HG02610 (cell line): ENCODE results near the gene DCDC2.
"Not testable (repeated sequence)": the region's sequence is repeated elsewhere in the genome, so short reads cannot be mapped to it uniquely, and the experiment has no call there.

Experiments used
- ATAC-seq: cut with Tn5 transposase; IDR thresholded peaks from one replicate; pipeline ENCODE4 v1.9.1; 2021; ENCODE audit warnings: mild to moderate bottlenecking, moderate library complexity; ENCODE audit not compliant: unreplicated experiment

Gene DCDC2

GRCh38 chr6:24228681-24229255 lies 129.1 kb downstream of the DCDC2 start:
- peak; percentile 78 for ATAC-seq

- no peak for ATAC-seq
Observed at GRCh38 chr6:24228123-24228522, 129.7 kb downstream of the DCDC2 start.

DNA sequence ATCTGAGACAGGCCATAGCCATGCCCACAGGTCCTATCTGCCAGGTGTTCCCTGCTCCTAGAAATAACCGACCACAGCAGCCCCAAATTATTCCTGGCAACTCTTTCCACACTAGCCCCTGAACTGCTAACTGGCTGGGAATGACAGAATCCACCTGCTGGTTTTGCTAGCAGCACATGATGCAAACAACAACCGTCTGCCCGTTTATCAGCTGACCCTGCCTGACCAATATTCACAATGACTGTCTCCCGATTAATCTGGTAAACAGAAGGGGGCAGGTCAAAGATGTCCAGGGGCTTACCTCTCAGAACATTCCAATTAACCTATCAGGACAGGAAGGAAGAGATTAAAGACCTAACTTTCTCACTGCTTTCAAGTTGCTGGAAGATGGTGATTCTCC lies 130.3 kb downstream of the DCDC2 start:
- no peak for ATAC-seq

- ATAC-seq = no peak
Observed at GRCh38 chr6:24226541-24226940, 131.3 kb downstream of the DCDC2 start.

DNA sequence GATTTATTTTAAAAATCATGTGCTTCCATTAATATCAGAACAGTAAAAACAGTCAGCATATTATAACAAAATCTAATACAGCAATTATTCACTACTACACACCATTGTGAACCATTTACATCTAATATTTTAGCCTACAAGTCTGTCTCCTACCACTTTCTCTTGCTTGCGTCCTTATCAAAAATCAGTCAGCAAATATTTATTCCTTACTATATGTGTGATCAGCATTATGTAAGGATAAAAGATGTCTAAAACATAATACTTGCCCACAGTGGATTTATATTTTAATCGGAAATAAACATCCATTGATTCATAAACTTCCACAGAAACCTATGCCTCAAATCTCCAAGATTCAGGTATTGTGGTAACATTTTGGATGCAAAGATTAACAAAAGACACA lies 132.0 kb downstream of the DCDC2 start:
- no peak for ATAC-seq

- ATAC-seq = no peak
Observed at GRCh38 chr6:24223115-24223919, 134.5 kb downstream of the DCDC2 start.

- no peak for ATAC-seq
Observed at GRCh38 chr6:24219670-24220069, 138.2 kb downstream of the DCDC2 start.

DNA sequence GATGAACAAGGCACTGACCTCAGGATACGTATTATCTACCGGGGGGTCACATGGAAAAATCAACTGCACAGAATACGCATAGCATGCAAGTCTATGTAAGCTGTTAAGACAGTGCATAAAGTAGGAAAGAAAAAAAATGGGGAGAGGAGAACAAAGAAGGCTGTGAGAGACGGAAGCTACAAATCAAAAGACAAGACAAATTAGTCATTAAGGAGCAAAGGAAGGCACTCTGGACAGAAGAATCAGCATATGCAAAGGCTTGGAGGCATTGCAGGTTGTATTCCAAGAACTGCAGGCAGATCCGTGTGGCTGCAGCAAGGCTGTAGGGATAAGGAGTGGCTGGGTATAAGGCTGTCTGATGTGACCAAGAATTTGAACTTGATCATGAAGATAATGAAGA lies 142.9 kb downstream of the DCDC2 start:
- ATAC-seq = no peak

DNA sequence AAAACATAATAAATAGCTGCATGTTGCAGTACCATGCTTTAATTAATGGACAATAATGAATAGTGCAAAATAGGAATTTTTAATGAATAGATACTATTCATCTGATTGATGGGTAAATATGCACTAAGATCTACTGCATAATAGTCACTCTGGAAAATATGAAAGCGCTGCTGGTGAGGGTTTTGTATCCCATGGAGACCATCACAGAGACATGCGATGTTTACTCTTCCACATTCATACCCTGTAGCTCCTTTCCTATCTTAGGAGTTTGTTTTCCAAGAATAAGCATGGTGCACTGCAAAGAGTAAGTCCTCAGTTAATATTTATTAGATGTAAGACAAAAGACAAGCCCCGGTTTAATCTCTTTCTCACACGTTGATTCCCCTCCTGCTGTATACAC lies 150.4 kb downstream of the DCDC2 start:
- no peak for ATAC-seq

DNA sequence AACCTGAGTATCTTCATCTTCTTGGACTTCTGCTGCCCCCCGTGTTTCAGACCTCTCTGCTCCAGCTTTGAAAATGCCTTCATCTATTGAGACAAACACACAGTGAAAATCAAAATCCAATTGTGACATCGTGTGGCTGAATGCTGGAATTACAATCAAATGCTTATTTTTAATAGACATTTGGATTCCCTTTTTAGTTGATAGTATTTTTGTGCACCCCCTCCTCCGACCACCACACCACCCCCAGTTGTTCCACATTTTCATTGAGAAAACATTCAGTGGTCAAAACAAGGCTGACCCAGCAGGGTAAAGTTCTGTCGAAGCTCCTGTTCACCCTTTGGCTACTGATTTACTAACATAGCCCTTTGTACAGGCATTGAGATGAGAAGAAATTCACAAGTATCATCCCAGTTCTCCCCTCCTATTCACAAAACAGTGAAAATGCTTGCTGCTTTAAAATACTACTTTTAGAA lies 152.8 kb downstream of the DCDC2 start:
- no peak for ATAC-seq

- ATAC-seq = not testable (repeated sequence)
Observed at GRCh38 chr6:24204113-24204512, 153.7 kb downstream of the DCDC2 start.

DNA sequence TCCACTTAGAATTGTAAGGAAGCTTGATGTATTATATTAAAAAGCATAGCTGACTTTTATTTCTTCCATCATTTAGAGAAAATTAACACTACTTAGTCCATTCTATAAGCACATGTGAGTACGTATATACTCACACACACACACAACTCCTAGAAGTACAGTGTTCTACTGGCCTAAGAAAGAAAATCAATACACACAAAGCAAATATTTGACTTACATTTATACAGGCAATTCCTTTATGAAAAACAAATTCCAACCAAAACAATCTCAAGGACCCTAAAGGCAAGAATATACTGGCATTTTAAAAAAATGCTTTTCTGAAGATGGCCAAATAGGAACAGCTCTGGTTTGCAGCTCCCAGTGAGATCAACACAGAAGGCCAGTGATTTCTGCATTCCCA lies 160.0 kb downstream of the DCDC2 start:
- no peak for ATAC-seq

DNA sequence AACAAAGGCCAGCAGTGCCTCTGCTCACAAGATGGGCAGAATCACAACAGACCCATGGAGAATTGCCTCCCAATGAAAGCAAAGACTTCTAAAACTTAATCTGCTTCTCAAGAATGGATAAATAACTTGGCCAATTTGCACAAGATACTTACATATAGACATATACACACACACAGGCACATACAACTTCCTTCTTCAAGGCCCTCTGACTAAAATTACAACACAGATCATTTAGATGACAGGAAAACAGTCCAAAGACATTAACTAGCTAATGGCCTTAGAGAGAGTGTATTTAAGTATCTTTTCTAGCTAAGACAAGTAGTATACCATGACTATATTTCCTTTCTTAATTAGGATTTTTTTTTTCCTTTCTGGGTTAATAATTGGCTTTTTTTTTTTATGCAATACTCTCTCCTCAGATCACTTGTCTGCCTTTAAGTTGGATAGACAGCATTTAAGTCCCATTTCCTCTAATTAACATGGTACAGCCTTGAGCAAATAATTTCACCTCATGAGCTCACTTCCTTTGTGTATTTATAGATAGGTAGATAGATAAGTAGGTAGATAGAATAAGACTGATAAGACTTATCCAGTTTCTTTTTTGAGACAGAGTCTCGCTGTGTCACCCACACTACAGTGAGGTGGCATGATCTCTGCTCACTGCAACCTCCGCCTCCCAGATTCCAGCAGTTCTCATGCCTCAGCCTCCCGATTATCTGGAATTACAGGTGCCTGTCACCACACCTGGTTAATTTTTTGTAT lies 161.8 kb downstream of the DCDC2 start:
- no peak for ATAC-seq

- no peak for ATAC-seq
Observed at GRCh38 chr6:24194978-24195700, 162.7 kb downstream of the DCDC2 start.

- ATAC-seq = no peak
Observed at GRCh38 chr6:24193364-24193763, 164.5 kb downstream of the DCDC2 start.

- no peak for ATAC-seq
Observed at GRCh38 chr6:24191346-24191745, 166.5 kb downstream of the DCDC2 start.

GRCh38 chr6:24188578-24189080 lies 169.2 kb downstream of the DCDC2 start:
- no peak for ATAC-seq

DNA sequence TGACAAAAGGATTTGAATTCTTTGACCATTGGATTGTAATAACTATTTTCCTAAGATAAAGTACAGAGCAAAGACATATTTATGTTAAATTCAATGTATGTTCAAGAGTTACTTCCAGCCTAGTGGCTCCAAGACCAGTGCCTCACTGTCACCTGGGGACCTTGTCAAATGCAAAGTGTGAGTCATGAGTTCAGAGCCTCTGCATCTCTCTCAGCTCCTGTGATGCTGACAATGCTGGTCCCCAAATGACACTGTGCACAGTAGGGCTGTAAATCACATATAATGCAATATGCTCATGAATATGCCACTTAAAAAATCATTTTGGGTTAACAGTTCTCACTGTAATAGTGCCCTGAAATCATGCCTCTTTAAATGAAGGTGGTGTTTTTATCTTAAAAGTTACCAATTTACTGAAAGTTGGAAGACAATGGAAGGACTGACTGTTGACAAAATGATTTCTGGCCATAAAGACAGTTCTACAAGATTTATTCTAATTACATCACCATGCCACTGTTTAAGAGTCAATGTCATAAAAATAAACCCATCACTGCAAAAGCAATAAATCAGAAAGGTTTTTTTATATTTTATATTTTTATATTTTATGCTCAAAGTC lies 169.8 kb downstream of the DCDC2 start:
- ATAC-seq = no peak

DNA sequence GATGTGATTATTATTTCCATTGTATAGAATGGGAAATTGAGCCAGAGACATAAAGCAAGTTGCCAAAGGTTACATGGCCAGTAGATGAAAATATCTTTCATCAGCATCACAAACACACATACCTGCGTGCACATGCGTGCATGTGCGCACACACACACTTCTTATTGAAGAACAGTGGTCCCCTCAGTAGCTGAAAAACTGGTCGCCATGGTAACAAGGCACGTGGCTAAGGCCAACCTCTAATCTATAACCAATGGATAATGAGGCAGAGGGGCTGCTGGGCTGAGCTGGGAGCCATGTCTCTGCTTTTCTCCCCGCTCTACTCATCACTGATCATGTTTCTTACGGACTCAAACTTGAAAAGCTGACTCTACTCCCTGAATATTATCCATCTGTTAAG lies 171.5 kb downstream of the DCDC2 start:
- no peak for ATAC-seq

- no peak for ATAC-seq
Observed at GRCh38 chr6:24183584-24183983, 174.3 kb downstream of the DCDC2 start.

DNA sequence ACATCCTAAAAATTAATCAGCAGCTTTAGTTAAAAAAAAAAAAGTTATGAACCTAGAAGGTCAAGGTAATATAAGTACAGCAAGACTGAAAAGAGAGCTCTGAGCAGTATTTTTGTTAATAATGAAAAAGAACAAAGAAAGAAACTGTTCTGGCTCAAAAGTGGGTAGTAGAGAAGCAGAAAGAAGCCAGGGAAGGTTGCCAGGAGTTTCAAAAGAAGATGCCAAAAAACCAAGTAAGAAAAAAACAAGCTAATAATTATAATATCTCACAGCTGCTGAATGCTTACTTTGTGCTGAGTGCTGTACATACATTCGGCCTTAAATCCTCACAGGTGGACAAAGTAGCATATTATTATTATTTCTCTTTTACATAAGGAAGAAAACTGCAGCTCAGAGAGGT lies 200.0 kb downstream of the DCDC2 start:
- ATAC-seq = no peak
